H1 (cell line): ENCODE data around the gene ADAMTS4. TPM values are rescaled to one million over a fixed set of nuclear protein-coding genes. Genes with fewer than 3 reads are reported as not detected.

Experiments used
- CTBP2 ChIP-seq: IDR thresholded peaks from 2 replicates; pipeline ENCODE4 v1.7.0; 2011; ENCODE audit warnings: borderline replicate concordance, mild to moderate bottlenecking, moderate library complexity, mixed read lengths, low read length; ENCODE audit not compliant: insufficient read depth, insufficient read length
- EGR1 ChIP-seq: IDR thresholded peaks from 2 replicates; pipeline ENCODE4 v1.6.1; 2011; ENCODE audit warnings: low read depth, low read length, borderline replicate concordance
- JUND ChIP-seq: IDR thresholded peaks from 2 replicates; pipeline ENCODE4 v1.6.1; 2011; ENCODE audit warnings: mild to moderate bottlenecking, improper control_type of control experiment, low read length
- polyA plus RNA-seq, 7 experiments: library from polyadenylated mRNA; depleted of rRNA in 3 of 7; stranded (reverse) in 5 of 7; unstranded in 2 of 7; fragments of >200 nt in 5 of 7; fragments of 200-250 nt in 2 of 7; gene quantifications; 1 replicate in 5 of 7; 2 replicates in 1 of 7; 4 replicates in 1 of 7; pipeline versions ENCODE4 v1.2.1 to v1.2.3, GENCODE V29; 2011 to 2013; ENCODE audit warnings: missing spikeins in 2 of 7, mixed read lengths in 2 of 7
- total RNA-seq: library from RNA; stranded (reverse); fragmentation: NEBNext Ultra II Directional; extraction: Animal tissue kit (Norgen Biotek cat#: 25700); gene quantifications from 2 replicates; pipeline ENCODE4 v1.2.1, GENCODE V29; 2021

ADAMTS4 gene
- total and polyA plus RNA-seq, 2 of the 8 experiments (the other 6 are each of a cell fraction or from before 2014, with no cell fraction given): 4.6 to 7.2 TPM

GRCh38 chr1:161191971-161192370 lies 6.9 kb downstream of the ADAMTS4 start (continued):
- TF ChIP-seq CTBP2 (no peak), JUND (no peak), EGR1 (no peak)
- TF ChIP-seq, all 59 proteins: peak for 0
